Neural cell (in vitro differentiated cells): Measurements from ENCODE around the gene ACVR1. TPM values are rescaled to one million over a fixed set of nuclear protein-coding genes. Genes with fewer than 3 reads are reported as not detected.

Experiments used
- H2AFZ ChIP-seq: fragments of 200-600, 300-800 bp; sonication (generic), shearing (Covaris generic); 2 replicates; pipeline ENCODE4 v1.6.0; 2014; ENCODE audit warnings: low read depth, mild to moderate bottlenecking, antibody characterized with exemption, low read length, moderate library complexity
- H3F3A ChIP-seq: fragments of 200-600 bp; shearing (Covaris generic); 2 replicates; pipeline ENCODE4 v1.6.1; 2016; ENCODE audit warnings: mild to moderate bottlenecking, moderate library complexity, mixed read lengths, antibody characterized with exemption, low read length; ENCODE audit not compliant: insufficient read depth, poor library complexity, severe bottlenecking
- H3K27ac ChIP-seq: fragments of 200-600, 300-800 bp; sonication (generic), shearing (Covaris generic); 2 replicates; pipeline ENCODE4 v1.5.1; 2014; ENCODE audit warnings: mild to moderate bottlenecking, low read length, moderate library complexity
- H3K27me3 ChIP-seq: fragments of 300-800, 200-600 bp; sonication (generic), shearing (Covaris generic); 2 replicates; pipeline ENCODE4 v1.6.0; 2014; ENCODE audit warnings: mild to moderate bottlenecking, low read depth, low read length, moderate library complexity; ENCODE audit not compliant: insufficient read depth
- H3K36me3 ChIP-seq: fragments of 300-800, 200-600 bp; sonication (generic), shearing (Covaris generic); 2 replicates; pipeline ENCODE4 v1.5.1; 2014; ENCODE audit warnings: mild to moderate bottlenecking, antibody characterized with exemption, low read length, moderate library complexity; ENCODE audit not compliant: insufficient read depth
- H3K4me2 ChIP-seq: fragments of 300-800, 200-600 bp; sonication (generic), shearing (Covaris generic); 2 replicates; pipeline ENCODE4 v1.6.0; 2014; ENCODE audit warnings: mild to moderate bottlenecking, low read length
- H3K4me3 ChIP-seq: fragments of 300-800, 200-600 bp; sonication (generic), shearing (Covaris generic); 2 replicates; pipeline ENCODE4 v1.5.1; 2014; ENCODE audit warnings: mild to moderate bottlenecking, low read length, moderate library complexity
- H3K79me2 ChIP-seq: fragments of 200-600 bp; shearing (Covaris generic); replicated peaks from 2 replicates; pipeline ENCODE4 v1.6.0; 2014; ENCODE audit warnings: mild to moderate bottlenecking, low read length, moderate library complexity; ENCODE audit not compliant: insufficient read depth
- H3K9ac ChIP-seq: fragments of 300-800, 200-600 bp; sonication (generic), shearing (Covaris generic); 2 replicates; pipeline ENCODE4 v1.6.1; 2016; ENCODE audit warnings: mild to moderate bottlenecking, low read length, mixed read lengths
- H3K9me2 ChIP-seq: fragments of 200-600 bp; shearing (Covaris generic); 2 replicates; pipeline ENCODE4 v1.6.1; 2016; ENCODE audit warnings: mild to moderate bottlenecking, low read length, mixed read lengths; ENCODE audit not compliant: insufficient read depth
- H3K9me3 ChIP-seq: fragments of 200-600, 300-800 bp; sonication (generic), shearing (Covaris generic); 2 replicates; pipeline ENCODE4 v1.6.1; 2016; ENCODE audit warnings: mild to moderate bottlenecking, mixed run types, low read length, moderate library complexity, mixed read lengths
- H4K20me1 ChIP-seq: fragments of 200-600 bp; shearing (Covaris generic); 2 replicates; pipeline ENCODE4 v1.6.1; 2016; ENCODE audit warnings: mild to moderate bottlenecking, mixed run types; ENCODE audit not compliant: insufficient read depth
- CTCF ChIP-seq: fragments of 450-650 bp; IDR thresholded peaks from 2 replicates; pipeline ENCODE4 v1.5.1; 2014; ENCODE audit warnings: antibody characterized with exemption, mild to moderate bottlenecking, moderate library complexity; ENCODE audit not compliant: poor library complexity, severe bottlenecking
- EP300 ChIP-seq: fragments of 450-650 bp; conservative IDR thresholded peaks from 2 replicates; pipeline ENCODE4 v1.6.1; 2014; ENCODE audit warnings: antibody characterized with exemption, mild to moderate bottlenecking, moderate library complexity; ENCODE audit not compliant: poor library complexity, severe bottlenecking
- EZH2 ChIP-seq: fragments of 200-600, 300-800 bp; shearing (Covaris generic), sonication (generic); IDR thresholded peaks from 2 replicates; pipeline ENCODE4 v1.6.1; 2014; ENCODE audit warnings: antibody characterized with exemption, low read length, borderline replicate concordance, mild to moderate bottlenecking; ENCODE audit not compliant: insufficient read depth, poor library complexity, severe bottlenecking
- MXI1 ChIP-seq: fragments of 450-650 bp; conservative IDR thresholded peaks from 2 replicates; pipeline ENCODE4 v1.6.1; 2014; ENCODE audit warnings: antibody characterized with exemption, mild to moderate bottlenecking; ENCODE audit not compliant: poor library complexity, severe bottlenecking
- POLR2AphosphoS5 ChIP-seq: IDR thresholded peaks from 2 replicates; pipeline ENCODE4 v1.6.1; 2012
- RAD21 ChIP-seq: fragments of 450-650 bp; conservative IDR thresholded peaks from 2 replicates; pipeline ENCODE4 v1.6.1; 2014; ENCODE audit warnings: antibody characterized with exemption, mild to moderate bottlenecking, moderate library complexity
- REST ChIP-seq: IDR thresholded peaks from 2 replicates; pipeline ENCODE4 v1.6.1; 2012; ENCODE audit warnings: borderline replicate concordance
- SMC3 ChIP-seq: fragments of 450-650 bp; conservative IDR thresholded peaks from 2 replicates; pipeline ENCODE4 v1.6.1; 2014; ENCODE audit warnings: antibody characterized with exemption, mild to moderate bottlenecking, moderate library complexity; ENCODE audit not compliant: poor library complexity
- TAF1 ChIP-seq: IDR thresholded peaks from 2 replicates; pipeline ENCODE4 v1.6.1; 2012; ENCODE audit warnings: low read depth
- polyA plus RNA-seq: library from polyadenylated mRNA; depleted of rRNA; stranded (reverse); fragments of >200 nt; gene quantifications from 2 replicates; pipeline ENCODE4 v1.2.3, GENCODE V29; 2014

The ACVR1 gene
- polyA plus RNA-seq, 1 donor from 2014 or later: 4.0 TPM

GRCh38 chr2:157858846-157859245 is 17.3 kb downstream of the ACVR1 start:
- peaks cover 3% of the 10 kb centered on the region for H3K79me2 ChIP-seq
- no peak for TF ChIP-seq REST
- TF ChIP-seq EP300: no peak
- TF ChIP-seq SMC3: no peak
- TF ChIP-seq TAF1: no peak
- no peak for TF ChIP-seq EZH2
- TF ChIP-seq RAD21: no peak
- TF ChIP-seq POLR2AphosphoS5: no peak
- no peak for TF ChIP-seq CTCF
- no peak for TF ChIP-seq MXI1
- no peaks in the 10 kb centered on the region for H4K20me1 ChIP-seq

GRCh38 chr2:157857881-157858280 is 18.2 kb downstream of the ACVR1 start:
- TF ChIP-seq POLR2AphosphoS5 (no peak), RAD21 (no peak), CTCF (no peak), EP300 (no peak), SMC3 (no peak), TAF1 (no peak), REST (no peak), EZH2 (no peak), MXI1 (no peak)
- H3K9me2 ChIP-seq: no peaks in the 10 kb centered on the region
- H3K79me2 ChIP-seq: peaks cover under 1% of the 10 kb centered on the region
- H3K9me3 ChIP-seq: no peaks in the 10 kb centered on the region
- H3K36me3 ChIP-seq: no peaks in the 10 kb centered on the region
- H3K27me3 ChIP-seq: no peaks in the 10 kb centered on the region
- H2AFZ ChIP-seq: no peak overlapping the region
- H3K4me3 ChIP-seq: no peak overlapping the region
- no peaks in the 10 kb centered on the region for H4K20me1 ChIP-seq
- no peak overlapping the region for H3K27ac ChIP-seq
- no peak overlapping the region for H3K9ac ChIP-seq
- H3F3A ChIP-seq: no peaks in the 10 kb centered on the region
- no peak overlapping the region for H3K4me2 ChIP-seq

More at GRCh38 chr2:157858846-157859245, 17.3 kb downstream of the ACVR1 start:
- H3K36me3 ChIP-seq: no peaks in the 10 kb centered on the region
- H3K27me3 ChIP-seq: no peaks in the 10 kb centered on the region
- H3K27ac ChIP-seq: no peak overlapping the region
- H3K9me3 ChIP-seq: no peaks in the 10 kb centered on the region
- no peaks in the 10 kb centered on the region for H3F3A ChIP-seq
- no peak overlapping the region for H3K4me3 ChIP-seq
- H3K4me2 ChIP-seq: no peak overlapping the region
- no peak overlapping the region for H2AFZ ChIP-seq
- H3K9ac ChIP-seq: no peak overlapping the region
- H3K9me2 ChIP-seq: no peaks in the 10 kb centered on the region
